ENCODE results near the gene PGLYRP4. TPM values are rescaled to one million over a fixed set of nuclear protein-coding genes. Genes with fewer than 3 reads are reported as not detected.

Gene PGLYRP4
- total RNA-seq, 1 experiment from 2014 or later, result not detected

- no peak for DNase-seq (ENCODE audit: low spot score)
Measured at GRCh38 chr1:153292740-153293479, 55.7 kb downstream of the PGLYRP4 start.

- no peak for DNase-seq (ENCODE audit: low spot score)
Measured at GRCh38 chr1:153292185-153292584, 56.5 kb downstream of the PGLYRP4 start.

- DNase-seq (ENCODE audit: low spot score), result no peak
Measured at GRCh38 chr1:153291514-153291913, 57.1 kb downstream of the PGLYRP4 start.

GRCh38 chr1:153288634-153289275 lies 59.9 kb downstream of the PGLYRP4 start:
- peak; percentile 48 for DNase-seq (ENCODE audit: low spot score)

Small RNAs within 50 kb of the gene (small RNA-seq; reads per million reads assigned to genes)
- gene RNU6-160P (not detected), gene S100A15A (not detected)

Other genes with a start within 250 kb of the PGLYRP4 start
- gene SPRR2F, start 235.3 kb downstream of the PGLYRP4 start, total RNA-seq (2014; rRNA removed; shearing (Covaris generic)), result not detected in 2 replicates
- not detected in 2 replicates for gene SPRR2G, start 198.0 kb downstream of the PGLYRP4 start, total RNA-seq (2014; rRNA removed; shearing (Covaris generic))
- not detected in 2 replicates for gene LELP1, start 145.4 kb downstream of the PGLYRP4 start, total RNA-seq (2014; rRNA removed; shearing (Covaris generic))
- gene PRR9, start 131.3 kb downstream of the PGLYRP4 start, total RNA-seq (2014; rRNA removed; shearing (Covaris generic)), result not detected in 2 replicates
- not detected in 2 replicates for gene LORICRIN, start 89.2 kb downstream of the PGLYRP4 start, total RNA-seq (2014; rRNA removed; shearing (Covaris generic))
- gene PGLYRP3, start 35.9 kb downstream of the PGLYRP4 start, total RNA-seq (2014; rRNA removed; shearing (Covaris generic)), result not detected in 2 replicates
- 1.8 TPM in 1 of 2 replicates, not detected in the other for gene S100A9, start 9.0 kb upstream of the PGLYRP4 start, total RNA-seq (2014; rRNA removed; shearing (Covaris generic))
- not detected in 2 replicates for gene S100A12, start 26.8 kb upstream of the PGLYRP4 start, total RNA-seq (2014; rRNA removed; shearing (Covaris generic))
- gene S100A8, start 42.2 kb upstream of the PGLYRP4 start, total RNA-seq (2014; rRNA removed; shearing (Covaris generic)), result not detected in 2 replicates
- not detected in 2 replicates for gene S100A7A, start 67.7 kb upstream of the PGLYRP4 start, total RNA-seq (2014; rRNA removed; shearing (Covaris generic))
- not detected in 2 replicates for gene S100A7, start 111.8 kb upstream of the PGLYRP4 start, total RNA-seq (2014; rRNA removed; shearing (Covaris generic))
- 2,272 and 2,428 TPM in 2 replicates for gene S100A6, start 187.2 kb upstream of the PGLYRP4 start, total RNA-seq (2014; rRNA removed; shearing (Covaris generic))
- gene S100A5, start 192.1 kb upstream of the PGLYRP4 start, total RNA-seq (2014; rRNA removed; shearing (Covaris generic)), result 4.0 and 9.8 TPM in 2 replicates
- gene S100A4, start 197.0 kb upstream of the PGLYRP4 start, total RNA-seq (2014; rRNA removed; shearing (Covaris generic)), result 694 and 702 TPM in 2 replicates
- gene S100A3, start 200.4 kb upstream of the PGLYRP4 start, total RNA-seq (2014; rRNA removed; shearing (Covaris generic)), result 2.6 and 4.9 TPM in 2 replicates
- gene S100A2, start 217.0 kb upstream of the PGLYRP4 start, total RNA-seq (2014; rRNA removed; shearing (Covaris generic)), result 17.9 and 26.4 TPM in 2 replicates

All from HT-29 (cell line).